H1 (cell line): ENCODE measurements around the gene STK32A.

Source experiments
- EZH2 ChIP-seq: fragments of 200-600 bp; sonication (generic); IDR thresholded peaks from 2 replicates; pipeline ENCODE4 v1.7.1; 2012; ENCODE audit warnings: low read depth, mild to moderate bottlenecking, moderate library complexity, low read length, inconsistent platforms; ENCODE audit not compliant: severe bottlenecking
- NRF1 ChIP-seq: IDR thresholded peaks from 2 replicates; pipeline ENCODE4 v1.6.1; 2011; ENCODE audit warnings: mild to moderate bottlenecking, low read depth, low read length, improper control_type of control experiment
- POLR2A ChIP-seq, 2 experiments: IDR thresholded peaks; 1 replicate in 1 of 2; 2 replicates in 1 of 2; pipeline ENCODE4 v1.6.1; 2011; ENCODE audit warnings: low read depth in 2 of 2, low read length in 2 of 2, mild to moderate bottlenecking in 2 of 2; ENCODE audit errors: control extremely low read depth in 1 of 2
- TAF1 ChIP-seq: IDR thresholded peaks from 2 replicates; pipeline ENCODE4 v1.6.1; 2011; ENCODE audit warnings: mild to moderate bottlenecking, low read depth, low read length
- YY1 ChIP-seq: IDR thresholded peaks from 2 replicates; pipeline ENCODE4 v1.6.1; 2011; ENCODE audit warnings: low read depth, mild to moderate bottlenecking, low read length
- TF ChIP-seq, protein P1 (sequence below), 3 experiments: IDR thresholded peaks; 1 replicate in 2 of 3; 2 replicates in 1 of 3; pipeline versions ENCODE4 v1.5.1 to v1.6.1; 2011; ENCODE audit warnings: low read length in 3 of 3, mild to moderate bottlenecking in 3 of 3, inconsistent platforms in 2 of 3, low read depth in 1 of 3, moderate library complexity in 1 of 3; ENCODE audit not compliant: insufficient read depth in 1 of 3; ENCODE audit errors: control extremely low read depth in 1 of 3
- TF ChIP-seq, protein P2 (sequence below): IDR thresholded peaks from 2 replicates; pipeline ENCODE4 v1.6.1; 2012; ENCODE audit warnings: inconsistent platforms

DNA sequence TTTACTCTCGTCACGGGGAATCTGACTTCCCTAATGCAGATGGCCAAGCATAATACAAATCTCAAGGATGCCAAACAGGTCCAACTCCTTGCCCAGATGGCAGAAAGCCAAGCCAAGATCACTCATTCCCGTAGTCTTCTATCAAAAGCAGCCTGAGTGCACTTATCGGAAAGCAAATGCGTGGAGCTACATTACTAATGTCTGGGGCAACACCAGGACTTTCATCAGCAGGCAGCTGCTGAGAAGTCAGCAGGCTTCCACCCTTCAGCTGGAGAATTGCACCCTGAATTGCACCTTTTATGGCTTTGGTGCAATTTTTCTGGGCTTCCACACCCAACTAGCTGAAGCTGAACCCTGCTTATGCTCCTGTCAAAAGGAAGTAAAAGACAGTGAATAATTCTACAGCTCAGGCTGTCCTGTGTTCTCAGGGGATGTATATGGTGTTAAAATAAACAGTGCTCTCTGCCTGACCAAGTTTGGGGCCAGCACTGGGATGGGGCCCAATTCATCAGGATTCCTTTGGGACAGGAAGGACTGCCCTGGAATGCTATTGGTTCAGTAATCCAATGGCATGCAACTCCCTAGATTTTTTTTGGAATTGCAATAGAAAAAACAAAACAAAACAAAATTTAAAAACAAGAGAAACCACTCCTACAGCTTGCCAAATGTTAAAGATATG, 182.4 kb downstream of the STK32A start:
- no peak for TF ChIP-seq EZH2
- TF ChIP-seq, protein P1, sequence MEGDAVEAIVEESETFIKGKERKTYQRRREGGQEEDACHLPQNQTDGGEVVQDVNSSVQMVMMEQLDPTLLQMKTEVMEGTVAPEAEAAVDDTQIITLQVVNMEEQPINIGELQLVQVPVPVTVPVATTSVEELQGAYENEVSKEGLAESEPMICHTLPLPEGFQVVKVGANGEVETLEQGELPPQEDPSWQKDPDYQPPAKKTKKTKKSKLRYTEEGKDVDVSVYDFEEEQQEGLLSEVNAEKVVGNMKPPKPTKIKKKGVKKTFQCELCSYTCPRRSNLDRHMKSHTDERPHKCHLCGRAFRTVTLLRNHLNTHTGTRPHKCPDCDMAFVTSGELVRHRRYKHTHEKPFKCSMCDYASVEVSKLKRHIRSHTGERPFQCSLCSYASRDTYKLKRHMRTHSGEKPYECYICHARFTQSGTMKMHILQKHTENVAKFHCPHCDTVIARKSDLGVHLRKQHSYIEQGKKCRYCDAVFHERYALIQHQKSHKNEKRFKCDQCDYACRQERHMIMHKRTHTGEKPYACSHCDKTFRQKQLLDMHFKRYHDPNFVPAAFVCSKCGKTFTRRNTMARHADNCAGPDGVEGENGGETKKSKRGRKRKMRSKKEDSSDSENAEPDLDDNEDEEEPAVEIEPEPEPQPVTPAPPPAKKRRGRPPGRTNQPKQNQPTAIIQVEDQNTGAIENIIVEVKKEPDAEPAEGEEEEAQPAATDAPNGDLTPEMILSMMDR (IDR thresholded peaks at IDR 0.05; ENCODE audit: control extremely low read depth in 1 of 3, insufficient read depth in 1 of 3, low read depth in 1 of 3, low read length in 3 of 3): no peak
- TF ChIP-seq, protein P2, sequence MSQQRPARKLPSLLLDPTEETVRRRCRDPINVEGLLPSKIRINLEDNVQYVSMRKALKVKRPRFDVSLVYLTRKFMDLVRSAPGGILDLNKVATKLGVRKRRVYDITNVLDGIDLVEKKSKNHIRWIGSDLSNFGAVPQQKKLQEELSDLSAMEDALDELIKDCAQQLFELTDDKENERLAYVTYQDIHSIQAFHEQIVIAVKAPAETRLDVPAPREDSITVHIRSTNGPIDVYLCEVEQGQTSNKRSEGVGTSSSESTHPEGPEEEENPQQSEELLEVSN: no peak
- TF ChIP-seq NRF1: no peak
- no peak for TF ChIP-seq YY1
- TF ChIP-seq TAF1: no peak
- TF ChIP-seq POLR2A (IDR thresholded peaks at IDR 0.05; ENCODE audit: control extremely low read depth in 1 of 2, low read depth in 2 of 2, low read length in 2 of 2): no peak
